ENCODE results near the gene NUDT3. TPM values are rescaled to one million over a fixed set of nuclear protein-coding genes. Genes with fewer than 3 reads are reported as not detected.

The NUDT3 gene
- total RNA-seq, 1 experiment from 2014 or later = 25.2 TPM

DNA sequence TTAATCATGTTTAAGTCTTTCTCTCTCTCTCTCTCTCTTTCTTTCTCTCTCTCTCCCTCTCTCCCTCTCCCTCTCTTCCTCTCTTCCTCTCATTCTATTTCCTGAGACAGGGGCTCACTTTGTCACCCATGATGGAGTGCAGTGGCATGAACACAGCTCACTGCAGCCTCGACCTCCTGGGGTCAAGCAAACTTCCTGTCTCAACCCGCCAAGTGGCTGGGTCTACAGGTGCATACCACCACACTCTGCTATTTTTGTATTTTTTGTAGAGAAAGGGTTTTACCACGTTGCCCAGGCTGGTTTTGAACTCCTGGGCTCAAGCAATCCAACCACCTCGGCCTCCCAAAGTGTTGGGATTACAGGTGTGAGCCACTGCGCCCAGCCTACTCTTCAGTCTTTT is 49.1 kb upstream of the NUDT3 start (continued):
- TF ChIP-seq SIN3A (IDR thresholded peaks at IDR 0.05; ENCODE audit: low read depth) (no peak), EZH2phosphoT487 (IDR thresholded peaks at IDR 0.05; ENCODE audit: borderline replicate concordance) (no peak), SRF (IDR thresholded peaks at IDR 0.05; ENCODE audit: low read depth) (no peak)

DNA sequence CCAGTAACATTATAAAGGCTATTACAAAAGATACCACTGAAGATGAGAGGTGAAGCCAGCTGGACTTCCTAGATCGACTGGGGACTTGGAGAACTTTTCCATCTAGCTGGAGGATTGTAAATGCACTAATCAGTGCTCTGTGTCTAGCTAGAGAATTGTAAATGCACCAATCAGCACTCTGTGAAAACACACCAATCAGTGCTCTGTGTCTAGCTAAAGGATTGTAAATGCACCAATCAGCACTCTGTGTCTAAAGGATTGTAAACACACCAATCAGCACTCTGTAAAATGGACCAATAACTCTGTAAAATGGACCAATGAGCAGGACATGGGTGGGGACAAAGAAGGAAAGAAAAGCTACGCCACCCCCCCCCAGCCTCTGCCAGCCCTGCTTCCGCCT is 47.0 kb upstream of the NUDT3 start:
- DNase-seq (ENCODE audit: low read depth, low spot score) = no peak
- no peak for ATAC-seq
- Histone ChIP-seq H3K27me3 (ENCODE audit: insufficient read depth, low read length) (no peaks in the 10 kb centered on the region), H3K9ac (ENCODE audit: low read length) (no peak overlapping the region), H3K4me1 (ENCODE audit: control insufficient read depth in 1 of 2, insufficient read depth in 2 of 2, low read length in 2 of 2) (no peaks in the 10 kb centered on the region), H2AFZ (ENCODE audit: low read depth, low read length, poor library complexity, severe bottlenecking) (no peak overlapping the region), H4K20me1 (ENCODE audit: insufficient read depth) (no peaks in the 10 kb centered on the region), H3K9me2 (ENCODE audit: insufficient read depth) (no peaks in the 10 kb centered on the region), H3K27ac (ENCODE audit: low read depth, low read length) (no peak overlapping the region), H3K4me3 (replicated peaks in 1 of 2; ENCODE audit: low read depth in 1 of 2, low read length in 2 of 2) (no peak overlapping the region), H3K4me2 (ENCODE audit: low read length) (no peak overlapping the region), H3K9me3 (ENCODE audit: control insufficient read depth in 1 of 2, insufficient read depth in 1 of 2, low read depth in 1 of 2, low read length in 2 of 2) (no peaks in the 10 kb centered on the region), H3K79me2 (ENCODE audit: insufficient read depth, low read length) (no peaks in the 10 kb centered on the region), H3K36me3 (ENCODE audit: control insufficient read depth in 1 of 2, insufficient read depth in 2 of 2, low read length in 2 of 2) (no peaks in the 10 kb centered on the region)
- no TSS peak for BruUV-seq (replicated peaks)
- ChIA-PET RAD21 (ENCODE audit: low non-redundant PET in 1 of 2, low total read pairs in 2 of 2, uncharacterized antibody in 2 of 2, unreplicated experiment in 2 of 2) (no interaction called here), POLR2A (no interaction called here), CTCF (no interaction called here)
- TF ChIP-seq, protein P1, sequence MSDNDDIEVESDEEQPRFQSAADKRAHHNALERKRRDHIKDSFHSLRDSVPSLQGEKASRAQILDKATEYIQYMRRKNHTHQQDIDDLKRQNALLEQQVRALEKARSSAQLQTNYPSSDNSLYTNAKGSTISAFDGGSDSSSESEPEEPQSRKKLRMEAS (IDR thresholded peaks at IDR 0.05) = no peak
- TF ChIP-seq YY1 (IDR thresholded peaks at IDR 0.05; ENCODE audit: extremely low read depth, insufficient replicate concordance, low read depth, low read length) = no peak
- TF ChIP-seq SRF (IDR thresholded peaks at IDR 0.05; ENCODE audit: low read depth) = no peak
- no peak for TF ChIP-seq POLR2A (IDR thresholded peaks at IDR 0.05; ENCODE audit: borderline replicate concordance, extremely low read depth, insufficient read depth, insufficient read length)
- TF ChIP-seq, protein P2, sequence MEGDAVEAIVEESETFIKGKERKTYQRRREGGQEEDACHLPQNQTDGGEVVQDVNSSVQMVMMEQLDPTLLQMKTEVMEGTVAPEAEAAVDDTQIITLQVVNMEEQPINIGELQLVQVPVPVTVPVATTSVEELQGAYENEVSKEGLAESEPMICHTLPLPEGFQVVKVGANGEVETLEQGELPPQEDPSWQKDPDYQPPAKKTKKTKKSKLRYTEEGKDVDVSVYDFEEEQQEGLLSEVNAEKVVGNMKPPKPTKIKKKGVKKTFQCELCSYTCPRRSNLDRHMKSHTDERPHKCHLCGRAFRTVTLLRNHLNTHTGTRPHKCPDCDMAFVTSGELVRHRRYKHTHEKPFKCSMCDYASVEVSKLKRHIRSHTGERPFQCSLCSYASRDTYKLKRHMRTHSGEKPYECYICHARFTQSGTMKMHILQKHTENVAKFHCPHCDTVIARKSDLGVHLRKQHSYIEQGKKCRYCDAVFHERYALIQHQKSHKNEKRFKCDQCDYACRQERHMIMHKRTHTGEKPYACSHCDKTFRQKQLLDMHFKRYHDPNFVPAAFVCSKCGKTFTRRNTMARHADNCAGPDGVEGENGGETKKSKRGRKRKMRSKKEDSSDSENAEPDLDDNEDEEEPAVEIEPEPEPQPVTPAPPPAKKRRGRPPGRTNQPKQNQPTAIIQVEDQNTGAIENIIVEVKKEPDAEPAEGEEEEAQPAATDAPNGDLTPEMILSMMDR (IDR thresholded peaks at IDR 0.05 in 2 of 3, conservative IDR thresholded peaks at IDR 0.05 in 1 of 3; ENCODE audit: borderline replicate concordance in 1 of 3, insufficient read depth in 1 of 3, low read depth in 2 of 3, low read length in 2 of 3) = no peak
- no peak for TF ChIP-seq EZH2 (IDR thresholded peaks at IDR 0.05)
- TF ChIP-seq, protein P3, sequence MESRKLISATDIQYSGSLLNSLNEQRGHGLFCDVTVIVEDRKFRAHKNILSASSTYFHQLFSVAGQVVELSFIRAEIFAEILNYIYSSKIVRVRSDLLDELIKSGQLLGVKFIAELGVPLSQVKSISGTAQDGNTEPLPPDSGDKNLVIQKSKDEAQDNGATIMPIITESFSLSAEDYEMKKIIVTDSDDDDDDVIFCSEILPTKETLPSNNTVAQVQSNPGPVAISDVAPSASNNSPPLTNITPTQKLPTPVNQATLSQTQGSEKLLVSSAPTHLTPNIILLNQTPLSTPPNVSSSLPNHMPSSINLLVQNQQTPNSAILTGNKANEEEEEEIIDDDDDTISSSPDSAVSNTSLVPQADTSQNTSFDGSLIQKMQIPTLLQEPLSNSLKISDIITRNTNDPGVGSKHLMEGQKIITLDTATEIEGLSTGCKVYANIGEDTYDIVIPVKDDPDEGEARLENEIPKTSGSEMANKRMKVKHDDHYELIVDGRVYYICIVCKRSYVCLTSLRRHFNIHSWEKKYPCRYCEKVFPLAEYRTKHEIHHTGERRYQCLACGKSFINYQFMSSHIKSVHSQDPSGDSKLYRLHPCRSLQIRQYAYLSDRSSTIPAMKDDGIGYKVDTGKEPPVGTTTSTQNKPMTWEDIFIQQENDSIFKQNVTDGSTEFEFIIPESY (IDR thresholded peaks at IDR 0.05; ENCODE audit: extremely low read depth, insufficient replicate concordance, low read length) = no peak
- no peak for TF ChIP-seq TCF7L2 (IDR thresholded peaks at IDR 0.05; ENCODE audit: borderline replicate concordance, extremely low read depth, insufficient read depth, insufficient read length)
- TF ChIP-seq JUND (IDR thresholded peaks at IDR 0.05) = no peak
- TF ChIP-seq ELF1 (IDR thresholded peaks at IDR 0.05; ENCODE audit: borderline replicate concordance, low read depth) = no peak
- no peak for TF ChIP-seq POLR2AphosphoS5 (IDR thresholded peaks at IDR 0.05; ENCODE audit: low read depth, low read length)
- TF ChIP-seq, protein P4, sequence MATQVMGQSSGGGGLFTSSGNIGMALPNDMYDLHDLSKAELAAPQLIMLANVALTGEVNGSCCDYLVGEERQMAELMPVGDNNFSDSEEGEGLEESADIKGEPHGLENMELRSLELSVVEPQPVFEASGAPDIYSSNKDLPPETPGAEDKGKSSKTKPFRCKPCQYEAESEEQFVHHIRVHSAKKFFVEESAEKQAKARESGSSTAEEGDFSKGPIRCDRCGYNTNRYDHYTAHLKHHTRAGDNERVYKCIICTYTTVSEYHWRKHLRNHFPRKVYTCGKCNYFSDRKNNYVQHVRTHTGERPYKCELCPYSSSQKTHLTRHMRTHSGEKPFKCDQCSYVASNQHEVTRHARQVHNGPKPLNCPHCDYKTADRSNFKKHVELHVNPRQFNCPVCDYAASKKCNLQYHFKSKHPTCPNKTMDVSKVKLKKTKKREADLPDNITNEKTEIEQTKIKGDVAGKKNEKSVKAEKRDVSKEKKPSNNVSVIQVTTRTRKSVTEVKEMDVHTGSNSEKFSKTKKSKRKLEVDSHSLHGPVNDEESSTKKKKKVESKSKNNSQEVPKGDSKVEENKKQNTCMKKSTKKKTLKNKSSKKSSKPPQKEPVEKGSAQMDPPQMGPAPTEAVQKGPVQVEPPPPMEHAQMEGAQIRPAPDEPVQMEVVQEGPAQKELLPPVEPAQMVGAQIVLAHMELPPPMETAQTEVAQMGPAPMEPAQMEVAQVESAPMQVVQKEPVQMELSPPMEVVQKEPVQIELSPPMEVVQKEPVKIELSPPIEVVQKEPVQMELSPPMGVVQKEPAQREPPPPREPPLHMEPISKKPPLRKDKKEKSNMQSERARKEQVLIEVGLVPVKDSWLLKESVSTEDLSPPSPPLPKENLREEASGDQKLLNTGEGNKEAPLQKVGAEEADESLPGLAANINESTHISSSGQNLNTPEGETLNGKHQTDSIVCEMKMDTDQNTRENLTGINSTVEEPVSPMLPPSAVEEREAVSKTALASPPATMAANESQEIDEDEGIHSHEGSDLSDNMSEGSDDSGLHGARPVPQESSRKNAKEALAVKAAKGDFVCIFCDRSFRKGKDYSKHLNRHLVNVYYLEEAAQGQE (IDR thresholded peaks at IDR 0.05; ENCODE audit: low read depth) = no peak
- no peak for TF ChIP-seq CEBPB (IDR thresholded peaks at IDR 0.05; ENCODE audit: low read depth)
- no peak for TF ChIP-seq SIN3A (IDR thresholded peaks at IDR 0.05; ENCODE audit: low read depth)
- no peak for TF ChIP-seq EZH2phosphoT487 (IDR thresholded peaks at IDR 0.05; ENCODE audit: borderline replicate concordance)
- no peak for TF ChIP-seq FOSL1 (IDR thresholded peaks at IDR 0.05; ENCODE audit: low read depth)
- intact Hi-C loops (cut with micrococcal nuclease) = no loop called here

All from HCT116 (cell line).